NCI-H1105 (cell line): ENCODE data around the gene CHAC1.
"Not testable (repeated sequence)": the region's sequence is repeated elsewhere in the genome, so short reads cannot be mapped to it uniquely, and the experiment has no call there.

Experiments
- DNase-seq: peaks from one replicate; lab custom pipeline; 2025; lab: John Stamatoyannopoulos, UW

CHAC1 gene

DNA sequence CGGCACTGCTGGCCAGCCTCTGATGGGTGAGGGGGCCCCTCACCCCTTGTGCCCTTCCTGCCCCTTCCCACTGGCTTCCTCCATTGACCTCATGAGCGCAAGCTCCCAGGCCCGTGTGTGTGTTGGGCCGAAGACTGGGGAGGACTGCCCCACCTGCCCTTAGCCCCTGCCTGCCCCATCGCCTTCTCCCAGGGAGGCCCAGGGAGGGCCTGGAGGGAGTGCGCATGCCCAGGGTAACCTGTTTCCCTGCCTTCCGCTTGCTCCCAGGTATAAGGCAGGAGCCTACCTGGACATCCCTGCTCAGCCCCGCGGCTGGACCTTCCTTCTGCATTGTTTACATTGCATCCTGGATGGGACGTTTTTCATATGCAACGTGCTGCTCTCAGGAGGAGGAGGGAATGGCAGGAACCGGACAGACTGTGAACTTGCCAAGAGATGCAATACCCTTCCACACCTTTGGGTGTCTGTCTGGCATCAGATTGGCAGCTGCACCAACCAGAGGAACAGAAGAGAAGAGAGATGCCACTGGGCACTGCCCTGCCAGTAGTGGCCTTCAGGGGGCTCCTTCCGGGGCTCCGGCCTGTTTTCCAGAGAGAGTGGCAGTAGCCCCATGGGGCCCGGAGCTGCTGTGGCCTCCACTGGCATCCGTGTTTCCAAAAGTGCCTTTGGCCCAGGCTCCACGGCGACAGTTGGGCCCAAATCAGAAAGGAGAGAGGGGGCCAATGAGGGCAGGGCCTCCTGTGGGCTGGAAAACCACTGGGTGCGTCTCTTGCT, 15.3 kb upstream of the CHAC1 start:
- DNase-seq: no peak

DNA sequence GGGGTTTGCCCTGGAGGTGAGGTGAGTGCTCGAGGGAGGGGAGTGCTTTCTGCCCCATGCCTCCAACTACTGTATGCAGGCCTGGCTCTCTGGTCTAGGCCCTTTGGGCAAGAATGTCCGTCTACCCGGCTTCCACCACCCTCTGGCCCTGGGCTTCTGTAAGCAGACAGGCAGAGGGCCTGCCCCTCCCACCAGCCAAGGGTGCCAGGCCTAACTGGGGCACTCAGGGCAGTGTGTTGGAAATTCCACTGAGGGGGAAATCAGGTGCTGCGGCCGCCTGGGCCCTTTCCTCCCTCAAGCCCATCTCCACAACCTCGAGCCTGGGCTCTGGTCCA, 14.8 kb upstream of the CHAC1 start:
- no peak for DNase-seq

DNA sequence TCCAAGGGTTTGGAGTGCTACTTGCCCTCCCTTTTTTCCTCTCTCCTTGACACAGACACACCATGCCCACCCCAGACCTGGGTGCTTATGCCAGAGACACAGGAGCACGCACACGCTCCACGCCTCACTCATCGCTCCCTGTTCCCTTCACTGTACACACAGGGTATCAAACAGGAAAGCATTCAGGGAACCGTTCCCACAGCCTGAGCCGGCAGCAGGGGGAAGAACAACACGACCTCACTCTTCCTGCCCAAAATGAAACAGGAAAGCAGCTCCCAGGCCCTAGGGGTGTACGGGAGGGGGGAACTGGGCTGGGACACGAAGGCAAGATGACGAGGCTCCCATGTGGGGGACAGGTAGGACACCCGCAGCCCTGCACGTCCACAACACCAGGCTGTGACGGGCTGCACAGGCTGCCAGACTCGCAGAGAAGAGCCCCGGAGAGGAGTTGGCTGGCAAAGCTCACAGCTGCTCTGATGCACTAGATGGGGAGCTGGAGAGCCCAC, 12.9 kb upstream of the CHAC1 start:
- DNase-seq: no peak

DNA sequence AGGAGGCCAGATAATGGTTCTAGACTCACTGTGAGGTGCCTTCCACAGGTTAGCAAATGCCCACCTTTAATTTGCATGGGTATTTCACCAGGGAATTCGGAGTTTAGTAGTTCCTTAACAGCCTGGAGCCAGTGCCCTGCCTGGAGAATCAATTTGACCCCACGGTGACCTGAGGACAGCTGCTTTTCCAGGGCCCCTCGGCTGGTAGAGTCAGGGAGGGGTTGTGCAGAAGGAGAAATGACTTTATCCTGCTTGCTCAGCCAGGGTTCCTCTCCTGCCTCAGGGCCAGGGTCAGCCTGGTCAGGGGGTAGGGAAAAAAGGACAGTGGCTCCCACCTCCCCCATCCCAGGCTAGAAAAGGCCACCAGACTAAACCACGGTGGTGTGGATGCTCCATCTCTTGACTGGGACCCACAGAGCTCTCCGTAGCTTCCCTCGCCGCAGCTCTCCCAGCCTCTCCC, 12.2 kb upstream of the CHAC1 start:
- DNase-seq: no peak

DNA sequence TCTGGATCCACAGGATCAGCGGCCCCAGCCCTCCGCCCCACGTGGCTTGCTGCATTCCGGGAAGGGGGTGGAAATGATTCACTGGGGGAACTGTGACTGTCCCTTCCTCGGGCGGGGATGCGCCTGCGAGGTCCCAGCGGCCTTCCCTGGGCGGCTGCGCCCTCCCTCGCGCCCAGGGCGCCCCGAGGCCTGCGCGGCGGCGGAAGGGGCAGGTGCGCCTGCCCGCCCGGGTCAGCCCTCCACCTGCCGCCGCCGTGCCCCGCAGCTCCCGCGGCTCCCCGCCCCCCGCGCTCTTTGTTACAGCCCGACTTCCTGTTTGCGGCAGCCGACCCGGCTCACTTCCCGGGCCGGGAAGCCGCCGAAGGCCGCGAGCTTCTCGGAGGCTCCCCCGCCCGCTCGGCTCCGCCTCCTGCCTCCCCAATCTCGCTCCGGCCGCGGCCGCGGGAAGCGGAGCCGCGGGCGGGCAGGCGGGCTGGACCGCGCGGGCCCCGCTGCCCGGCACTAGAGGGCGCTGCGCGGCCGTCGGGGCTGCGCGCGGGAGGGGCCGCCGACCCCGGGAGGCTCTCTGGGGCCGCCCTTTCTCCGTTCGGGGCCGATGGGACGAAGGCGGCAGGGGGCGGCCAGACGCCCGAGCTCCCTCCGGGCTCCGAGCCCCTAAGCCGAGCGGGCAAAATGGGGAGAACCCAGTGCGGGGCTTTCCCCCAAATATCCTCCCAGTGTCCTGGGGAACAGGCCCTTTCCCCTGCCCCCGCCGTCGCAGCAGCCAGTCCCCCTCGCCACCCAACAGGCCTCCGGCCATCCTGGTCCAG, 11.5 kb upstream of the CHAC1 start:
- peak; percentile 61 for DNase-seq

DNA sequence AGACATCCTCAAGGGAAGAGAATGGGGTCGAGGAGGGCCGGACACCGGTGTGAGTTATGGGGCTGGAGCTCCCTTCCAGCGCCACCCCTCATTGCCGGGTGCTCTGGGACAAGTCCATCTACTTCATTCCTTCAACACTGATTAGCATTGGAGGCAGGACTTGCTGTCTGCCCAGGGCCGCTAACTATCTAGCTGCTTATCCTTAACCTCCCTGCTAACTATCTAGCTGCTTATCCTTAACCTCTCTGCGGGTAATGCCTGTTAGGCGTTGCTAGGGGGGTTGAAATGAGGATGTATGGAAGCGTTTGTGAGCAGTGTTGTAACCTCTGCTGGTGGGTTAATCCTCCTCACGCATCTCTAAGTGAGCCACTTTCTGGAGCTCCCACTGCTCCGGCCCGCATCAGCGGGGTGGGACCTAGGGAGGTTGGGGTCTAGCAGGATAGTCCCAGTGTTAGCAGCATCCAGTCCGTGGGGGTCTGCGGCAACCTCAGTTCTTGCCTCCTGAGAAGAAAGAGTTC, 10.9 kb upstream of the CHAC1 start:
- DNase-seq: no peak

DNA sequence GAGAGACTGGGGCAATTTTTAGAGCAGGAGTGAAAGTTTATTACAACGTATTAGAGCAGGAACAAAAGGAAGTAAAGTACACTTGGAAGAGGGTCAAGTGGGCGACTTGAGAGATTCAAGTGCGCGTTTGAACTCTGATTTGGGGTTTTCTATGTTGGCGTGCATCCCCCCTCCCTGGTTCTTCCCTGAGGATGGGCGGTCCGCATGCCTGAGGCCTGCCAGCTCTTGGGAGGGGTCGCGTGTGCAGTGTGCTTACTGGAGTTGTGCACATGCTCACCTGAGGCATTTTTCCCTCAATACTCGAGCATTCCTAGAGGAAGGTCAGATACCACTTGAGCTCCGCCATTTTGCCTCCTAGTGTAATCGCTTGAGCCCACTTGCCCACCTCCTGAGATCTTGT, 10.4 kb upstream of the CHAC1 start:
- no peak for DNase-seq

DNA sequence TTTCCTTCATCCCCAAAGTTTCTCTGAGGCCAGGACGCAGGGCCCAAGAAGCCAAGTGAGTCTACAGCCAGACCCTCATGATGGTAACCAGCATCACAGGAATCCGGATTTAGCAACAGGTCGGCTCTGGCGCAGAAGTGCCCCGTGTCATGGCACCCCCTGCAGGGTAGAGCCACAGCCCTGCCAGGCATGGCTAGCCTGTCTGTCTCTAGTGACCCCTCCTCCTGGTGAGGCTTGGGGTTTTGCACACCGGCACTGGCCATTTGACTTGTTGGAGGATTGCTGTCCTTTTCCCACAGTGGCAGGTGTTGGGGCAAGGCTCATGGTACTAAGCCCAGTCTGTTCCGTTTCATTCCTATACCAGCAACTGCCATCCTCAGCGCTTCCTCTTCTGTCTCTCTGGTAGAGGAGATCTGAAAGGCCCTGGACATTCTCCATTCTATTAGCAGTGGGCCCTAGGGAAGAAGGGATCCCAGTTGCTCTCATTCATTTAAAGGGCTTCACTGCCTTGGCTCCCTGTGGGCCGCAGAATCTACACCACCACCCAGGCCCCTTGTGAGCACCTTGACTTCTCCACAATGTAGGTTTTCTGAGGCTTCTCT, 9.4 kb upstream of the CHAC1 start:
- DNase-seq: no peak

DNA sequence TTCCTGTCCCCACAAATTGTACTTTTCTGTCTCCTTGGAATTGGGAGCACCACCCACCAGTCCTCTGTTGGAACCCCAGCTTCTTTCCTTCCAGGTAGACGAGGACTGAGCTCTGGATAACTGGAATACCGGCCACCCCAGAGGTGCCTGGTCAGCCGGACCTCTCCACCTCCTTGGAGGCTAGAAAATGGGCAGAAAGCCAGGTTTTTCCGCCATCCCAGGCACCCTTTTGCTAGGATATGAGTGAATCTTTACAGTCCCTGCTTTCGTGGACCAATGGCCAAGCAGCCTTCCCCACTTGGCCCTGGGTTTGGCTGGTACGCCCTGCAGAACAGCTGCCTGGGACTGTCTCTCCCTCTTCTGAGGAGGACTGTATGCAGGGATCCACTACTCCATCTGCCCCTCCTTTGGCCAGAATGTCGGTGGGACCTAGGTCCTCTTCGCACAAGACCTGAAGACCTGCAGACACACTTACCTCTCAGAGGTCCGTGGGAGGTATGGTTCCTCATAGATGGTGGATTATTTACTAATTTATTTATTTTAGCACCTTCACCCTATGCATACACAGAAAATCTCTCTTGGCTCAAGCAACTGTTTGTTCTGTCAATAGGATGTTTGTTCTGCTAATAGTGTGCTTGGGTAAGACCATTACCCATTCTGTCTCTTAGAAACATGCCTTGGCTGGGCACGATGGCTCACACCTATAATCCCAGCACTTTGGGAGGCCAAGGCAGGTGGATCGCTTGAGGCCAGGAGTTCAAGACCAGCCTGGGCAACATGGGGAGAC, 8.6 kb upstream of the CHAC1 start:
- DNase-seq: no peak

DNA sequence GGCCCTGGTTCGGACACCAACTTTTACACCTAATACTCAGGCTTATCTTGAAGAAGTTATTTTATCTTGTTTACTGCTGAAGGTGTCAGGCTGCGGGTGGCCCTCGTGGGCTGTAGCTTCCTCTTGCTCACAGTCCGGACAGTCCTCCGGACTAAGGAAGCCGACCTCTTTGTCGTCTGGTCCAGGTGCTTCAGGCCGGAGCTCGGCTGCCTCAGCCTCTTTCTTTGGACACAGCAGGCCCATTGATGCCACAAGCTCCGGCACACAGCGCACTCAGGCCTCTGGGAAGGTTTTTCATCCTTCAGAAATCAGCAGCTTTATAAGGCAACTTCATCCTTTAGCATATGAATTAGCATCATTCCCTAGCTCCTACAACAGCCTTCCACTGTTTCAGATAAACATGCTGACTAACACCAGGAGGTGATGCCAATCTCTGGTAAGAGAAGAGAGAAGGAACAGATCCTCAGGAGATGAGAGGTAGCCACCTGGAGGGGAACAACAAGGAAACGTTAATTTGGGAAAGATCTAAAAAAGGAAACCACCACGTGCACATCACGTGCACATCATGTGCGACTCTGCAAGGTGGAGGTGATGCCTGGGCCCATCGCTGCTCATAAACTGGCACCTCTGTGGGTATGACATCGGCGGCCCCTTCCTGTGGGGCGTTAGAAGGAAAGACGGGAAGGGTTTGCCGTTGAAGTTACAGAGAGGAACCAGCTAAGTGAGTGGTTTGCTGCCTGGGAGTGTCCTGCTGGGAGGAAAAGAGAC, 4.4 kb upstream of the CHAC1 start:
- DNase-seq: no peak

DNA sequence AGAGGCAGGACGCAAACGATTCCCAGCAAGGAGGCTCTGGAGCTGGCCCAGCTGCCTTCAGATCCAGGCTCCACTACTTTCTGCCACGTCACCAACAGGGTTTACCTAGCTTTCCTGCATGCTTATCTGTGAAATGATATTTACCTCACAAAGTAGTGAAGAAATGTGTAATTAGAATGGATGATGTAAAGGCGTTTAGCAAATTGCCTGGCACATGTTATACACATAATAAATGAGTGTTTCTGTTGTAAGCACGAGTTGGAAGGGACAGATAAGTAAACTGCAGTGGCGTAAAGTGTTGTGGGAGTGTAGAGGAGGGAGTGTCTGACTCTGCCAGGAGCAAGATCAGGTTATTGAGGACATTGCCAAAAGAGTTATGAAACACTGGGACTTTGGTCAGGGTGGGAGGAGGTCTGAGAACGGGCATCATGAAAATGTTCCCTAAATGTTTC, 3.5 kb upstream of the CHAC1 start:
- no peak for DNase-seq

DNA sequence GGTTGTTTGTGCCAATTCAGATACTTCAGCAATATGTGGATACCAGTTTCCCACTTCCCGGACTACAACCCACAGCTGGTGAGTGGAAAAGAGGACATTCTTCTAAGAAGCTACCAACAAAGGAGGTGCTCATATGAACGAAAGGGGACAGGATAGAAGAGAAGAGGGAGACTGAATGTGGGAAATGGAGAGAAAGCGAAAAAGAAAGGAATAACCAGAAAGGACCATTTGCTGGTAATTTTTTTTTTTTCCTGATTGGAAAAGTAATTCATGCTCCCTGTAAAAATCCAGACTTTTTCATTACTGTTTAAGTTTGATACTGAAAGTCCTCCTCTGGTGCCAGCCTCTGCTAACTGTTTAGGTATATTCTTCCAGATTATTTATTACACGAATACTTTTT, 1.5 kb upstream of the CHAC1 start:
- DNase-seq: no peak

DNA sequence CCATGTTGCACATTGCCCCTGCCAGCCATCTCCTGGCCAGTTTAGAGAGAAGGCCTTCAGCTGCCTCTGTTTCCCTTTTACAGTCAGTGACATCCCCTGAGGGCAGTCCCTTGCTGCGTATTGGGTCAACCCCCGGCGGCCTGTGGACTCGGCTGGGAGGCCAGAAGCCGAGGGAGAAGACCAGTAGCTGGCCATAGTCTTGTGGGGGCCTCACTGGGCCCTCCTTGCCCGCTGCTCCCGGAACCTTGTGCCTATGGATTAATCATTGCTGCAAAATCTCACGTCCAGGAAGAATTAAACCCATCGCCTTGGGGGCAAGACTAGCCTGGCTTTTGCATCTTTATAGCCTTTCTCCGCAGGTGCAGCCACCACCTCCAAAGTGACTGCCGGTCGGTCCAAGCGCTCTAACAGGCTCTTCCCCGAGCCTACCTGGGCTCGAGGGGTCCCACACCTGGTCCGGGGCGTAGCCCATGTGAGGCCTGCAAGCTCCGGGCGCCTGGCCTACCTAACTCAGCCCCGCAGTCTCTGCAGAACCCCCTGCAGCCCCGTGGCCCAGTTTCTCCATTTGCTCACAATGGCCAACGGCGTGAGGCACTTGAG, 870 bp upstream of the CHAC1 start:
- DNase-seq: no peak

DNA sequence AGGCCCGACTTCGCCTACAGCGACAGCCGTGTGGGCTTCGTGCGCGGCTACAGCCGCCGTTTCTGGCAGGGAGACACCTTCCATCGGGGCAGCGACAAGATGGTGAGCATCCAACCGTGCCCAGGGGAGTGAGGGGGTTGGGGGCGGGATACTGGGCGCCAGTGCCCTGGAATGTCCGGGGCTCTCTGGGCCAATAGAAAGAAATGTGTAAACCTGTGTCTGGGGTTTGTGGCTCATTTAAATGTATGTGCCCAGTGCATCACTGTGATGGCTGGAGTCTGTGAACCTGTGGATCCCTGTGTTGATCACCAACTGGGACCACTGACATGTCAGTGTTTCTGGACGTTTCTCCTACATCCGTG, 423 bp downstream of the CHAC1 start:
- DNase-seq: no peak

DNA sequence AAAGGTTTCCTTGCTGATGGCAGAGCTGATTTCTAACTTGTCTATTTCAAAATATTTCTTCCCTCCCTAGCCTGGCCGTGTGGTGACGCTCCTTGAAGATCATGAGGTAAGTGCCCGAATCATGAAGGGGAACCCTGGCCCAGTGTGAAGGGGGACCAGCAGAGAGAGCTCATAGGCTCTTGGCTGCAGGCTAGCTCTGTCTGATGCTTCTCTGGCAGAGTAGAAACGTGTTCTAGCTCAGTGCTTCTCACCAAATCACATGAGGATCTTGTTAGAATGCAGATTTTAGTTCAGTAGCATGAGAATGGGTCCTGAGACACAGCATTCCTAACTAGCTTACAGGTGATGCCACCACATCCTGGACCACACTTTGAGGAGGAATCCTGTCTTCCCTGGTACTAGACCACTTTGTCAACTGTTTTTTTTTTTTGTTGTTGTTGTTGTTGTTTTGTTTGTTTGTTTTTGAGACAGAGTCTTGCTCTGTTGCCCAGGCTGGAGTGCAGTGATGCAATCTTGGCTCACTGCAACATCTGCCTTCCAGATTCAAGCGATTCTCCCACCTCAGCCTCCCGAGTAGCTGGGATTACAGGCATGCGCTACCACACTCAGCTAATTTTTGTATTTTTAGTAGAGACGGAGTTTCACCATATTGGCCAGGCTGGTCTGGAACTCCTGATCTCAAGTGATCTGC, 1.0 kb downstream of the CHAC1 start:
- DNase-seq: not testable (repeated sequence)

DNA sequence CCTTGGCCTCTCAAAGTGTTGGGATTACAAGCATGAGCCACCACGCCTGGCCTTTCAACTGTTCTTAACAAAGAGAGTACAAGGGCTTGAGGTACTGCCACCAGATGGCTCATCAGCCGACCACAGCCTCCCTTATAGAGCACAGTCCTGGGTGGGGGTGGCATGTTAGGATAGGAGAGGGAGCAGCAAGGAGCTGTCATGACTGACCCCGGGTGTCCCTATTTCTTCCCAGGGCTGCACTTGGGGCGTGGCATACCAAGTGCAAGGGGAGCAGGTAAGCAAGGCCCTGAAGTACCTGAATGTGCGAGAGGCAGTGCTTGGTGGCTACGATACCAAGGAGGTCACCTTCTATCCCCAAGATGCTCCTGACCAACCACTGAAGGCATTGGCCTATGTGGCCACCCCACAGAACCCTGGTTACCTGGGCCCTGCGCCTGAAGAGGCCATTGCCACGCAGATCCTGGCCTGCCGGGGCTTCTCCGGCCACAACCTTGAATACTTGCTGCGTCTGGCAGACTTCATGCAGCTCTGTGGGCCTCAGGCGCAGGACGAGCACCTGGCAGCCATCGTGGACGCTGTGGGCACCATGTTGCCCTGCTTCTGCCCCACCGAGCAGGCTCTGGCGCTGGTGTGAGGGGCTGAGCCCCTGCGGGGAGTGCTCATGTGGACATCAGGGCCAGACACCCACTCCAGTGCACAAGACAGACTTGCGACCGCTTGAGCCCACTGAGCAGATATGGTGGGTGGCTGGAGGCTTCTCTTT, 2.1 kb downstream of the CHAC1 start:
- no peak for DNase-seq

DNA sequence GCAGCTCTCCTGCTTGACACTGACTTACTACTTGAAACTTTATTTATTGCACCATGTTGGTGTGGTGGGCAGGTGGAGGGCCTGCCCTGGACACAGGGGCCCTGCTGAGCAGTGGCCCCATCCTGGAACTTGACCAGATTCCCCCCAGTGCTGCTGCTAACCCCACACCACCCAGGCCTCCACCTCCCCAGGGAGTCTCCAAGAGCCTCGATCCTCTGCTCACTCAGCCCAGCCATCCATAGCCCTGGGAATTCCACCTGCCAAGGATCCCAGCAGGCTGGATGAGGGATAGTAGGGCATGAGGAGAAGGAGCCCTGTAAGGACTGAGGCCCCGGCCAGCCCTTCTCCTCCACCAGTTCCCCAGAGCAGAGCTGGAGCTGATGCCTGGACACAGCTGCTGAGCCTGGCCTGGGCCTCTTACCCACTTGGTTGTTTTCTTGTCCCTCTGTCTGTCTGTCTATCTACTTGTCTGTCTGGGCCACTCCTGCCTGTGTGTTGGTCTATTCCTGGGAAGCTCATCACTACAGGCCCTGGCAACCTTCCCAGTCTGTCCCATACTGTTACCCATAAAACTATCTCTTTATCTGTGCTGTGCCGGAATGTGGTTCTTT, 2.8 kb downstream of the CHAC1 start:
- DNase-seq: no peak

DNA sequence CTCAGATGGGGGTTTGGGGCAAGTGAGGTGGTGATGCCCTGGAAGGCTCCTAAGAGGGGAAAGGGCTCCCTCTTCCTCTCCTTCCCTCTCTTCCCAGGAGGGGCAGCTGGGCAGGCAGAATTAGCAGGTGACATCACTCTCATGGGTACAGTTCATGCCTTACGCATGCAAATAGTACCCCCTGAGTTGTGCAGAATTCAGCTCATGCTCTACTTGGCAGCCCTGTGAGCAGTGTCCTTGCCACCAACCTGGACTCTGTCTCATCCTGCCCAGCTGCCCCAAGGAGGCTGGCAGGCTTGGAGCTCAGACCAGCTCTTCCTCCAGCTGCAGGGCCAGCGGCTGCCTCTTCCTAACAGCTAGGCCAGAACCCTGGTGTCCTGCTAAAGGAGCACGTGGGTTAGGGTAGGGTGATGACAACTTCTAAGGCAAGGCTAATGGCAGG, 3.3 kb downstream of the CHAC1 start:
- DNase-seq: no peak

DNA sequence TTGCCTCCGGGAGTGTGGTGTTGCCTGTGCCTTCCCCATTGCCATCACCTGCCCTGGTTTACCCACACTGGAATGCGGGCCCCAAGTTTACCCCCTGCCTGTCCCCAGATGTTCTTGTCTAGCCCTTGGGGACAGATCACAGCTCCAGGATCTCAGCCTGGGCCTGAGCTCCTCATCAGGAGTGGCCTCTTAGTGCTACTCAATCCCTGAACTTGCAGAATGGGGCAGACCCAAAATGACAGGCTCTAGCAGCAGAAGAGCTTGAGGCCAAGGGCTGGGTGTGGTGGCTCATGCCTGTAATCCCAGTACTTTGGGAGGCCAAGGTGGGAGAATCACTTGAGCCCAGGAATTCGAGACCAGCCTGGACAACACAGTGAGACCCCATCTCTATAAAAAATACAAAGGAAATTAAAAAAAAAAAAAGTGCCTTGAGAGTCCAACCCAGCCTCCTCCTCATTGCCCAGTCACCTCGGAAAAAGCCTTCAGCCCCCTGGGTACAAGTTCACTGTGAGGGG, 3.8 kb downstream of the CHAC1 start:
- DNase-seq: no peak
